HEK293 (cell line): Measurements from ENCODE around the gene STX18.
"Not testable (repeated sequence)": the region's sequence is repeated elsewhere in the genome, so short reads cannot be mapped to it uniquely, and the experiment has no call there.

Source experiments
- CTCF ChIA-PET: fragments of 350-600 bp; formaldehyde crosslinking; extraction: SDS; loops from one replicate; lab custom pipeline; 2021; ENCODE audit warnings: antibody characterized with exemption; lab: Yijun Ruan, JAX
- POLR2A ChIA-PET: fragments of 300-600 bp; formaldehyde crosslinking; extraction: SDS; loops from one replicate; lab custom pipeline; 2020; ENCODE audit warnings: antibody characterized with exemption, inconsistent platforms; lab: Yijun Ruan, JAX
- H3K27ac ChIP-seq: fragments of 200-500 bp; sonication (Bioruptor generic); 2 replicates; pipeline ENCODE4 v1.5.1; 2014; ENCODE audit warnings: low read depth, low read length, control low read depth, inconsistent platforms; ENCODE audit errors: extremely low read depth
- H3K36me3 ChIP-seq, 2 experiments: fragments of 200-500 bp in 1 of 2; sonication (Bioruptor generic) in 1 of 2; 1 replicate in 1 of 2; 2 replicates in 1 of 2; pipeline ENCODE4 v1.5.1; 2014 to 2017; ENCODE audit warnings: inconsistent platforms in 2 of 2, low read length in 2 of 2; ENCODE audit not compliant: control insufficient read depth in 2 of 2, insufficient read depth in 1 of 2
- H3K4me1 ChIP-seq: fragments of 200-500 bp; sonication (Bioruptor generic); 2 replicates; pipeline ENCODE4 v1.5.1; 2014; ENCODE audit warnings: mild to moderate bottlenecking, low read length, inconsistent platforms; ENCODE audit not compliant: control insufficient read depth, insufficient read depth
- H3K4me3 ChIP-seq: 2 replicates; pipeline ENCODE4 v1.5.1; 2011; ENCODE audit warnings: low read depth, mild to moderate bottlenecking, control low read depth, low read length, moderate library complexity
- H3K9me3 ChIP-seq: fragments of 200-500 bp; sonication (Bioruptor generic); 2 replicates; pipeline ENCODE4 v1.5.1; 2014; ENCODE audit warnings: low read depth, low read length, inconsistent platforms; ENCODE audit not compliant: control insufficient read depth, insufficient read depth
- AEBP2 ChIP-seq: fragments of 450-650 bp; formaldehyde crosslinking; IDR thresholded peaks from 2 replicates; pipeline ENCODE4 v1.5.1; 2016; ENCODE audit warnings: missing biosample characterization, missing genetic modification characterization, borderline replicate concordance
- GLIS1 ChIP-seq: fragments of 450-650 bp; formaldehyde crosslinking; IDR thresholded peaks from 2 replicates; pipeline ENCODE4 v1.5.1; 2016; ENCODE audit warnings: missing biosample characterization, missing genetic modification characterization
- KLF10 ChIP-seq: fragments of 450-650 bp; IDR thresholded peaks from 2 replicates; pipeline ENCODE4 v1.5.1; 2018; ENCODE audit warnings: missing biosample characterization, mild to moderate bottlenecking, missing genetic modification characterization
- MEIS1 ChIP-seq: sonication (generic); formaldehyde crosslinking; IDR thresholded peaks from 2 replicates; pipeline ENCODE4 v1.8.1; 2022; ENCODE audit warnings: missing genetic modification reagents, mild to moderate bottlenecking, borderline replicate concordance
- PRDM1 ChIP-seq: fragments of 450-650 bp; formaldehyde crosslinking; IDR thresholded peaks from 2 replicates; pipeline ENCODE4; 2016; ENCODE audit warnings: missing biosample characterization, missing genetic modification characterization
- PRDM2 ChIP-seq: fragments of 450-650 bp; formaldehyde crosslinking; IDR thresholded peaks from 2 replicates; pipeline ENCODE4 v1.5.1; 2016; ENCODE audit warnings: missing biosample characterization, missing genetic modification characterization, borderline replicate concordance
- SALL2 ChIP-seq: fragments of 450-650 bp; formaldehyde crosslinking; IDR thresholded peaks from 2 replicates; pipeline ENCODE4 v1.5.0; 2017; ENCODE audit warnings: missing biosample characterization, mild to moderate bottlenecking, missing genetic modification characterization, borderline replicate concordance
- WT1 ChIP-seq: fragments of 450-650 bp; formaldehyde crosslinking; IDR thresholded peaks from 2 replicates; pipeline ENCODE4 v1.5.1; 2016; ENCODE audit warnings: missing biosample characterization, missing genetic modification characterization
- YY2 ChIP-seq: fragments of 450-650 bp; formaldehyde crosslinking; IDR thresholded peaks from 2 replicates; pipeline ENCODE4 v1.5.1; 2016; ENCODE audit warnings: missing biosample characterization, missing genetic modification characterization
- ZNF302 ChIP-seq: fragments of 450-650 bp; formaldehyde crosslinking; IDR thresholded peaks from 2 replicates; pipeline ENCODE4 v1.5.1; 2016; ENCODE audit warnings: missing biosample characterization, missing genetic modification characterization, low read depth
- ZNF404 ChIP-seq: fragments of 450-650 bp; formaldehyde crosslinking; IDR thresholded peaks from 2 replicates; pipeline ENCODE4 v1.5.1; 2017; ENCODE audit warnings: missing biosample characterization, missing genetic modification characterization
- ZNF530 ChIP-seq: fragments of 450-650 bp; formaldehyde crosslinking; IDR thresholded peaks from 2 replicates; pipeline ENCODE4 v1.5.1; 2016; ENCODE audit warnings: low read depth, missing biosample characterization, missing genetic modification characterization
- ZNF549 ChIP-seq: fragments of 450-650 bp; IDR thresholded peaks from 2 replicates; pipeline ENCODE4 v1.5.1; 2018; ENCODE audit warnings: missing biosample characterization, missing genetic modification characterization, mild to moderate bottlenecking, inconsistent platforms, moderate library complexity
- ZNF777 ChIP-seq: fragments of 450-650 bp; formaldehyde crosslinking; IDR thresholded peaks from 2 replicates; pipeline ENCODE4 v1.5.1; 2017; ENCODE audit warnings: missing biosample characterization, missing genetic modification characterization, borderline replicate concordance

Gene STX18

GRCh38 chr4:4572821-4573220 is 31.0 kb upstream of the STX18 start (continued):
- no peak for TF ChIP-seq PRDM2

- H3K4me1 ChIP-seq, H3K36me3 ChIP-seq, CTCF ChIA-PET, POLR2A ChIA-PET, H3K9me3 ChIP-seq, H3K4me3 ChIP-seq, H3K27ac ChIP-seq: not testable (repeated sequence)
Measured at GRCh38 chr4:4569861-4570260, 28.0 kb upstream of the STX18 start.

- Histone ChIP-seq H3K4me1 (no peaks in the 10 kb centered on the region), H3K27ac (no peak overlapping the region), H3K36me3 (peaks cover 0 to 7% of the 10 kb centered on the region in 2 experiments; a peak in 1 of 3 replicates), H3K4me3 (no peak overlapping the region), H3K9me3 (no peaks in the 10 kb centered on the region)
- CTCF ChIA-PET, result no interaction called here
- no peak for TF ChIP-seq ZNF549
- no peak for TF ChIP-seq MEIS1 (CRISPR knock-in tag)
- no peak for TF ChIP-seq ZNF302 (tag by site-specific recombination)
- TF ChIP-seq YY2 (tag by site-specific recombination), result no peak
- no peak for TF ChIP-seq ZNF404 (tag by site-specific recombination)
- TF ChIP-seq ZNF530 (tag by site-specific recombination), result no peak
- TF ChIP-seq WT1 (tag by site-specific recombination), result no peak
- TF ChIP-seq AEBP2, result no peak
- no peak for TF ChIP-seq SALL2
- no peak for TF ChIP-seq KLF10
- no peak for TF ChIP-seq ZNF777 (tag by site-specific recombination)
- no peak for TF ChIP-seq GLIS1 (tag by site-specific recombination)
- no peak for TF ChIP-seq PRDM1 (tag by site-specific recombination)
- POLR2A ChIA-PET, result no interaction called here
Measured at GRCh38 chr4:4568806-4569427, 27.1 kb upstream of the STX18 start.

GRCh38 chr4:4566359-4566758 is 24.5 kb upstream of the STX18 start:
- H3K9me3 ChIP-seq, H3K36me3 ChIP-seq, POLR2A ChIA-PET, H3K4me3 ChIP-seq, H3K27ac ChIP-seq, H3K4me1 ChIP-seq: not testable (repeated sequence)
- CTCF ChIA-PET, result interaction anchor here (0.5 to 1.3 kb wide), 2 partner anchors 78 to 91 kb away, joined by 3 read pairs; no protein-coding TSS in a partner anchor
